GM12874 (cell line): ENCODE measurements around the gene FOXR1.

ENCODE experiments used
- CTCF ChIP-seq: IDR thresholded peaks from 2 replicates; pipeline ENCODE4 v1.5.1; 2011; ENCODE audit warnings: low read depth, mild to moderate bottlenecking, control low read depth, low read length, moderate library complexity; ENCODE audit not compliant: insufficient read depth

The FOXR1 gene

GRCh38 chr11:119028346-119029068 lies 56.9 kb downstream of the FOXR1 start:
- no peak for TF ChIP-seq CTCF

- no peak for TF ChIP-seq CTCF
These were observed 57.4 kb downstream of the FOXR1 start for GRCh38 chr11:119029069-119029339.

GRCh38 chr11:119029340-119030028 lies 57.9 kb downstream of the FOXR1 start:
- no peak for TF ChIP-seq CTCF

GRCh38 chr11:119030029-119030328 lies 58.4 kb downstream of the FOXR1 start:
- no peak for TF ChIP-seq CTCF

- peak; percentile 93 for TF ChIP-seq CTCF
These were observed 58.9 kb downstream of the FOXR1 start, which contains the start of gene SLC37A4 for GRCh38 chr11:119030329-119031047. Gene SLC37A4 (minus strand): TSS chr11:119030877.
